ENCODE measurements around the gene TOGARAM1. TPM values are rescaled to one million over a fixed set of nuclear protein-coding genes. Genes with fewer than 3 reads are reported as not detected.

TOGARAM1 gene
- total RNA-seq, 1 experiment from 2014 or later, result 6.3 TPM

GRCh38 chr14:45120096-45120495 lies 158.1 kb downstream of the TOGARAM1 start:
- no peak overlapping the region for H3K27ac ChIP-seq (ENCODE audit: low read length)
- ChIA-PET CTCF (no interaction called here), POLR2A (ENCODE audit: unreplicated experiment) (interaction anchor here (0.6 kb wide), 1 partner anchor 27 kb away, joined by 4 read pairs; no protein-coding TSS in a partner anchor)
- no peaks in the 10 kb centered on the region for H4K20me1 ChIP-seq (ENCODE audit: low read length)
- intact Hi-C loops (cut with micrococcal nuclease), result no loop called here
- no peaks in the 10 kb centered on the region for H3K9me2 ChIP-seq (replicated peaks; ENCODE audit: low read length)
- no peaks in the 10 kb centered on the region for H3F3A ChIP-seq (ENCODE audit: low read length, unreplicated experiment)
- no peaks in the 10 kb centered on the region for H3K9me3 ChIP-seq (ENCODE audit: low read length)
- H3K9ac ChIP-seq (ENCODE audit: low read length), result no peak overlapping the region
- TF ChIP-seq EZH2 (IDR thresholded peaks at IDR 0.05; ENCODE audit: low read length, unreplicated experiment), result no peak
- no peak for TF ChIP-seq EZH2phosphoT487 (IDR thresholded peaks at IDR 0.05; ENCODE audit: borderline replicate concordance, low read length)
- no peak for TF ChIP-seq CTCF (conservative IDR thresholded peaks at IDR 0.05; ENCODE audit: low read depth, low read length)
- H3K4me3 ChIP-seq (ENCODE audit: low read length), result no peak overlapping the region
- H3K36me3 ChIP-seq (ENCODE audit: low read depth, low read length), result peaks cover 51% of the 10 kb centered on the region
- H3K4me1 ChIP-seq (ENCODE audit: insufficient read depth, low read length), result no peaks in the 10 kb centered on the region
- no peaks in the 10 kb centered on the region for H3K79me2 ChIP-seq (ENCODE audit: low read length)
- no peak for ATAC-seq
- no peak overlapping the region for H2AFZ ChIP-seq (ENCODE audit: low read length)
- H3K4me2 ChIP-seq (ENCODE audit: low read length), result no peak overlapping the region
- H3K27me3 ChIP-seq (ENCODE audit: low read length), result no peaks in the 10 kb centered on the region
- no TSS peak for BruUV-seq (replicated peaks)
- DNase-seq, result no peak

DNA sequence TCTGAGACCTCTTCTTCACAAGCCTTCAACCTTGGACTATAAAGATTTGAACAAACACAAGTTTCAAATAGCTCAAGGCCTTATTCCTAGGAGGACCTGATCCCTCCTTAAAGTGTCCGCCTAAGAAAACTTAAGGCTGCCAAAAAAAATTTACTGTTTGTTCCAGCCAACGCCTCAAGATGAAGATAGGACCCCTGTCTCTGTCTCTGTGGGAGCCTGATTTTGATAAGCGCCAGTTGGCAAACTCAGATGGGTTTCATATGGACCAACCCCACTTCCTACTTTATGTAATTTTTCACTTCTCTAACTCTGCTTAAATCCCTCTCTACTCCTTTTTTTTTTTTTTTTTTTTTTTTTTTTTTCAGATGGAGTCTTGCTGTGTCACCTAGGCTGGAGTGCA lies 161.3 kb downstream of the TOGARAM1 start:
- peaks cover 42% of the 10 kb centered on the region for H3K36me3 ChIP-seq (ENCODE audit: low read depth, low read length)
- no peak overlapping the region for H3K9ac ChIP-seq (ENCODE audit: low read length)
- no peak for DNase-seq
- no peak overlapping the region for H2AFZ ChIP-seq (ENCODE audit: low read length)
- H3K9me3 ChIP-seq (ENCODE audit: low read length), result no peaks in the 10 kb centered on the region
- CTCF ChIA-PET, result no interaction called here
- no peaks in the 10 kb centered on the region; the same call in 1 of the 2 replicates for H4K20me1 ChIP-seq (ENCODE audit: low read length)
- no peak for TF ChIP-seq EZH2 (IDR thresholded peaks at IDR 0.05; ENCODE audit: low read length, unreplicated experiment)
- no peak for TF ChIP-seq CTCF (conservative IDR thresholded peaks at IDR 0.05; ENCODE audit: low read depth, low read length)
- TF ChIP-seq EZH2phosphoT487 (IDR thresholded peaks at IDR 0.05; ENCODE audit: borderline replicate concordance, low read length), result no peak
- H3K4me1 ChIP-seq (ENCODE audit: insufficient read depth, low read length), result no peaks in the 10 kb centered on the region
- no peaks in the 10 kb centered on the region for H3K79me2 ChIP-seq (ENCODE audit: low read length)
- H3F3A ChIP-seq (ENCODE audit: low read length, unreplicated experiment), result no peaks in the 10 kb centered on the region
- H3K27me3 ChIP-seq (ENCODE audit: low read length), result no peaks in the 10 kb centered on the region
- no peak overlapping the region for H3K4me2 ChIP-seq (ENCODE audit: low read length)
- H3K9me2 ChIP-seq (replicated peaks; ENCODE audit: low read length), result no peaks in the 10 kb centered on the region
- intact Hi-C loops (cut with micrococcal nuclease), result no loop called here
- POLR2A ChIA-PET (ENCODE audit: unreplicated experiment), result interaction anchor here (0.5 kb wide), 1 partner anchor 52 kb away, joined by 3 read pairs; no protein-coding TSS in a partner anchor
- BruUV-seq (replicated peaks), result no TSS peak
- no peak for ATAC-seq
- no peak overlapping the region for H3K27ac ChIP-seq (ENCODE audit: low read length)
- no peak overlapping the region for H3K4me3 ChIP-seq (ENCODE audit: low read length)

Other genes with a start within 250 kb of the TOGARAM1 start
- gene KLHL28, start 243 bp upstream of the TOGARAM1 start, total RNA-seq (2014; rRNA removed), result 2.4 and 2.5 TPM in 2 replicates
- 16.9 and 19.2 TPM in 2 replicates for gene PRPF39, start 121.9 kb downstream of the TOGARAM1 start, total RNA-seq (2014; rRNA removed)
- 48.0 and 53.7 TPM in 2 replicates for gene FKBP3, start 172.3 kb downstream of the TOGARAM1 start, total RNA-seq (2014; rRNA removed)
- 11.7 and 15.6 TPM in 2 replicates for gene FANCM, start 173.7 kb downstream of the TOGARAM1 start, total RNA-seq (2014; rRNA removed)

All from PC-3 (cell line).